CD4-positive, alpha-beta T cell treated with Interleukin-17A for 1 hour (primary cell): ENCODE results near the gene WFS1.

Experiments
- DNase-seq: peaks from one replicate; pipeline ENCODE4 v3.0.0-alpha.2; 2020

Gene WFS1

DNA sequence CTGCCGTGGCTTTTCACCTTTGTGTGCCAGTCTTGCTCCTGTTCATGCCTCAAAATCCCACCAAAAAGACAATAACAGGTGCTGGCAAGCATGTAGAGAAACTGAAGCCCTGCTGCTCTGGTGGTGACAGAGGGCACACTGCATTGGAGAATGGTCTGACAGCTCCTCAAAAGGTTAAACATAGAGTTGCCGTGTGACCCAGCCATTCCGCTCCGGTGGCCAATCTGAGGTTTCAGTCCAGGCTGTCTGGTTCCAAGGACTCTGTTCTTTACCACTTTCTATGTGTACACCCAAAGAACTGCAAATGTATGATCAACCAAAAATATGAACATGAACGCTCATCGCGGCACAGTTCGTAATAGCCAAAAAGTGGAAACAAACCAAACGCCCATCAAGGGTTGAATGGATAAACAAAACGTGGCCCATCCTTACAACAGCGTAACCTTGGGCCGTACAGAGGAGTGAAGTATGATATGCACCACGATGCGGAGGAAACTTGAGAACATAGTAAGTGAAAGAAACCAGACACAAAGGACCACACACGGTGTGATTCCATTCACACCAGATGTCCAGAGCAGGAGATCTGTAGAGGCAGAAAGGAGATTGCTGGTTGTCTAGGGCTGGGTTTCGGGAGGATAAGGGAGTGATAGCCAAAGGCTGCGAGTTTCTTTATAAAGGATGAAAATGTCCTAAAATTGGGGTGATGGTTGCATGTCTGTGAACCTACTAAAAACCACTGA is 33.6 kb upstream of the WFS1 start:
- DNase-seq: no peak

- no peak for DNase-seq
These were observed 32.7 kb upstream of the WFS1 start for GRCh38 chr4:6236816-6237390.

GRCh38 chr4:6239486-6239885 is 30.2 kb upstream of the WFS1 start:
- no peak for DNase-seq

DNA sequence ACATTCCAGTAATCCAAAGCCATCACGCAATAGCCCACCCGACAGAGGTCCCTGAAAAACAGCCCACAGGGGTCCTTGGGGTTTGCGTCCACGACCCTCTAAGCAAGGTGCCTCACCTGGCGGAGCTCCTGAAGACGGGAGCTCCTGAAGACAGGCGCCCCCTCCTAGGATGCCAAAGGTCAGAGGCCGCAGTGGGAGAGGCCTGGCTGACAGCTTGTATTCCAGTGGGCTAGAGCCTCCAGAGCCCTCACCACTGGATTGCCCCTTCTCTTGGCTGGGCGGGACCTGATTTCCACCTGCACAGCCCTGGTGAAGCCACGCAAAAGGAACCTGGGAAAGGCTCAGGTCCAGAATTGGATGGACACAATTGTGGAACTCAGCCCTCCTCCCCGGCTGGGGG is 29.7 kb upstream of the WFS1 start:
- no peak for DNase-seq

DNA sequence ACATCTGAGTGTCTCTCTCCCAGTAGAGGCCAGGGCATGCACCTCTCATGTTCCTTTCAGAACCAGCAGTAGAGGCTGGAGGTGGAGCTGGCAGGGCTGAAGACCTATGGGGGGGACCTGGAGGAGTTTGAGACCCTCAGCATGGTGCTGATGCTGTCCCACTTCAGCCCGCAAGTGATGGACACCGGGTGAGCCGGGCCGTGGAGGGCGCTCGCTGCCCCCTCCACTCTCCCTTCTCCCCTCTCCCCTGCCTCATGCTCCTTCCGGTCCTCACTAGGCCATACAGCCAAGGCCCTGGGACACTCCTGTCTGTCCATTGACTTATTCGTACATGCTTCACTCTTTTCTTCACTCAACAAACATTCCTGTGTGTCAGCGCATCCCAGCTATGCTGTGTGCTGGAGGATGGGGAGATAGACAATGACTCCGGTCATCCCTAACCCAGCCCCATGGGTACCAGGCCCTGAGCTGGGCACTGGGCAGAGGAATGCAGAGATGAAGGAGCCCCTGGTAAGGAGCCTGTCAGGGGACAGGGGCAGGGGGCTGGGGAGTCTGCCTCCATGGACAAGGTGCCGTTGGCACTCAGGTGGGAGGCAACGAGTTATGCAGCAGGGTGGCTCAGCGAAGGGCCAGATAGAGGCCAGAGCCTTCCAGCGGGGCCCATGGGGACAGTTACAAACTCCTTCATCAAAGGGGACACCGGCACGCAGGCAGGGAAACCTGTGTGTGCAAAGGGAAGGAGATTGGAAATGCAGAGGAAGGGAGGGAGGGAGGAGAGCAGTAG is 28.4 kb upstream of the WFS1 start:
- DNase-seq: no peak

DNA sequence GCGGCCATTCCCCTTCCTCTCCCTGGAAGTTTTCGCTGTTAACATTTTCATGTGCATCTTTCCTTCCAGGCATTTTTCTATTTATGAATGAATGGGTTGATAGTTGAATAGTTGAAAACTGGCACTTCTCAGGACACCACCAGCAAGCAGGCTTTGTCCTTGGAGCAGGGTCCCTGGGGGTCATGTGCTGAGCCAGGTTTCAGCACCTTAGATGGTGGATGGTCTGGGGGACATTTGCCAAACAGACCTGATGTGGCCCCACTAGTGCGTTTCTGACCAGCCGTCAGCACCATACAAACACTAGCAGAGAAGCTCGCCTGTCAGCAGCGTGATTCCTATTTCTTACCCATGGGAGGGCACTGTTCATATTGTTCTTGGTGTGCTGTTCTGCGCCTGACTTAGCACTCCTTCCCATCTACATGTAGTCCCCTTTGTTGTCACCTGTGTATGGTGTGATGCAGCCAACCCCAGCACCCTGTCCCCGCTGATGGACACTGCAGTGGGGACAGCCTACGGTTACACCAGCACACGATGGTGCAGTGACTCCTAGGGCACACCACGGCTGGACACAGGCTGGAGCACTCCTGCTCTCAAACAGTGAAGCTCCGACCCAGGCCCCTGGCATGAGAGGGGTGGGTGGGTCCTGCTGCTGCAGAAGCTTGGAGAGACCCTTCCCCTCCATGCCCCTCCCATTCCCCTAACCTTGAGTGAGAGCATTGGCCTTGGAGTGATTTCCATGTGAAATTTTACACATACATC is 27.2 kb upstream of the WFS1 start:
- DNase-seq: no peak

DNA sequence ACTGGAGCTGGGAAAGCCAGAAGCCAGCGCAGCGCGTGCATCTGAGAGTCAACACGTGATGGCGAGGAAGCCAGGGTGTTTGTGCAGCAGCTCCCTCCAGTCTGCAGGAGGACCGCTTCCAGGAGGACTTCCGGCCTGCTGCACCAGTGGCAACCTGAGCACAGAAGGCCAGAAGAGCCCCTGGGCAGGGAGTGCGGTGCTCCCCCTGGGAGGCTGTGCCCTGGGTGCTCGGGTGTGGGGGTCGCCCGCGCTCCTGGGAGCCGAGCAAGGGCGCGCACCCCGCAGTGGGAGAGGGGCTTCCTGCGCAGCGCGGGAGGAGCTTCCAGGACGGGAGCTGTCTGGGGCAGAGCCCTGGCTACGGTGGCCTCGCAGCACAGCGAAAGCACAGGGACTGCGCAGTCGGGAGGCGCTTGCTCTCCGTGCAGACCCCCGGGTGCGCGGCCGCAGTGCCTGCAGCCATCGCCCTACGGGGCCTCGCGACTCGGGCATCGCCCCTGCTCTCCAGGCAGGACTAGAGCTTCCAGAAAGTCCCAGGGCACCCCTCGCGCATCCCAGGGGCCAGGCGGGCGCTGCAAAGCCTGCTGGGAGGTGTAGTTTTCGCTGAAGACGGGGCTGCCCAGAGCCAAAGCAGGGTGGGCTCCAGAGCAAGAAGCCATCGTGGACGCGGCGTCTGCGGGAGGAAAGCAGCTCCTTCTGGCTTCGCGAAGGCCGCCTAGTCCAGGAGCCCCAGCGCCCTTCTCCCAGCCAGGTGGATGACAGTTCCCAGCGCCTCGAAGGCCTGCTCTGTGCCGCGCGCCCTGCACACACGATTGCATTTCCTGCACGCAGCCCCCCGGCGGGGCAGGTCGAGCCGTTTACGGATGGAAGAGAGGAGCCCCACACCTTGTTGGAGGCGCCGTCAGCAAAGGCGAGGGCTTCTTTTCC is 24.1 kb upstream of the WFS1 start:
- no peak for DNase-seq

DNA sequence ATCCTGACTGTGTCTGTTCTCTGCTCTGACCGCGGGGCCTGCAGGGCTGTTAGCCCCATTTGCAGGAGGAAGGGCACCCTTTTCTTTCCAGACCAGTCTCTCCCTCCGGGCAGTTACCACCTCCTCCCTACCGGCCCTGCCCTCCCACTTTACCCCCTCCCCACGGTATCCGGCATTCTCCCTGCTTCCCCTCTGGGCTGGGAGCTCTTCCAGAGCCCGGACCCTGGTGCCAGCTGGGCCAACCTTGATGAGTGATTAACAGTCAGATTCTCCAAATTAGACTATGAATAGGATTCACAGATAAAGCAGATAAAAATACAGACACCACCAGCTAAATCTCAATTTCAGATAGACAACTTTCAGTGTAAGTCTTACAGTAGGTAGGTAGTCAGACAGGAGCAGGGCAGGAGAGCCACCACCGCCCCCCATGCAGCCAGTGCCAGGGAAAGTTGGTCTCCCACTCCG is 23.4 kb upstream of the WFS1 start:
- DNase-seq: no peak

- DNase-seq: no peak
These were observed 21.3 kb upstream of the WFS1 start for GRCh38 chr4:6248394-6248793.

DNA sequence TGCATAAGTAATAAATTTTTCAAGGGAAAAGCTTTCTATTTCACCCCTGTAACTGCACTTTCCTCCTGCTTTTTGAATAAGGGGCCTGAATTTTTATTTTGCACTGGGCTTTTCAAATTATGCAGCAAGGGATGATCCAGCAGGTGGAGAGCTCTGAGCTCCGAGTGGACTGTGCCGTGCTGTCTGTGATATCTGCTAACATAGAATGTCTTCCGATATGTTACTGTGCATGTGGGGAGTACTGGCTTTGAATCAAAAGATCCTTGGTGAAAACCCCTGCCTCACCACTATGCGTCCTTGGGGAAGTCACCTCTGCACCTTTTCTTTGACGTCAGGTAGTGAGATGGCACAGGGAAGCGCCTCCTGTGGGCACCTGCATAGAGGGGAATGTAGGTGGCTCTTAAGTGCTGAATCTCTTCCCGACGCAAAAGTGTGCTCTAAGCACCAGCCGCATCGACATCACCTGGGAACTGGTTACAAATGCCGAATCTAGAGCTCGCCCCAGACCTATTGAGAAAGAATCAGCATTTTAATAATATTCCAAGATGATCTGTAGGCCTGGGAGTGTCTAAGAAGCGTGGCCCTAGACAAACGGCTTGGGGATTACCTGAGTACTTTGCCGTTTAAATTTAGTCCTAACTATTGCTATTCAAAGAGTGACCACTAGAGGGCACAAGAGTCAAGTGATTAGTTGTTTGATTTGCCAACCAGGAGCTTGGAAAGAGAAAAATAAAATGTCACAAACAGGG is 19.2 kb upstream of the WFS1 start:
- peak; percentile 80 for DNase-seq

DNA sequence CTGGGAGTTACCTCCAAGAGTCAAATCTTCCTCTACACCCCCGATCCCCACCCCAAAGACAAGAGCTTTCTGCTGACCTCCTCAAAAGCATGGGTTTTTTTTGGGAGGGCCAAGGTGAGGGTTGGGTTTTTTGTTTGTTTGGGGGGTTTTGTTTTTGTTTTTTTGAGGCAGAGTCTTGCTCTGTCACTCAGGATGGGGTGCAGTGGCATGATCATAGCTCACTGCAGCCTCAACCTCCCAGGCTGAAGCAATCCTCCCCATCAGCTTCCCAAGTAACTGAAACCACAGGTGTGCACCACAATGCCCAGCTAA is 18.7 kb upstream of the WFS1 start:
- no peak for DNase-seq

- no peak for DNase-seq
These were observed 18.3 kb upstream of the WFS1 start for GRCh38 chr4:6251365-6251764.

GRCh38 chr4:6252051-6252450 is 17.6 kb upstream of the WFS1 start:
- DNase-seq: no peak

DNA sequence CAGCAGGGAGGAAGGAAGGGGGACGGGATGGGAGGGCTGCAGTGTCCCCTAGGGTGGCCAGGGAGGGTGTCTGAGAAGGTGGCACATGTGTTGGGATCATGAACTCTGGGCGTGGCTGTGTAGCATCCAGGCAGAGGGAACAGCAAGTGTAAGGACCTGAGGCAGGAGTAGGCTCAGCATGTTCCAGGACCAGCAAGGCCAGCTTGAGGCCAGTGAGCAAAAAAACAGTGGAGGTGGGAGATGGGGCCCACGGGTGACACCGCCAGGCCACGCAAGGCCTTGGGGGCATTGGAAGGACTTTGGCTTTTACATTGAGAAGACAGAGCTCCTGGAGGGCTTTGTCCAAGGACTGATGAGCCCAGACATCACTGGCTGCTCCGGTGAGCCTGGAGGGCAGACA is 16.5 kb upstream of the WFS1 start:
- DNase-seq: no peak

DNA sequence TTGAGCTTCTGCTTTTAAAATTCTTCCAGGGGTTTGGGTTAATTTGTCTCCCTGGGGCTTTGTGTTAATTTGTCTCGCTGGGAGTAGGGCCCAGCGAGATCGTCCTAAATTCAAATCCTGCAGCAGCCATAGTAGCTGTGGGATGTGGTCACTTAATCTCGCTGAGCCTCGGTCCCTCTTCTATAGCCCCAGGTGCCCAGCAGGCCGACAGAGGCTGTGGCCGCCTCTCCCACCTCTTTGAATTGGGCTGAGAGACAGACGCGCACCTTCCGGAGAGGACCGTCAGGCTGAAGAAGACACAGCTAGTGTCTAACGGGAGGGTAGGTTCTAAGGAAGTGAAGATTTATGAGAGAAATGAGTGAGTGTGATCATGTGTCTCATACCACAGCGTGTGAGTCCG is 15.7 kb upstream of the WFS1 start:
- DNase-seq: no peak

- no peak for DNase-seq
These were observed 13.5 kb upstream of the WFS1 start for GRCh38 chr4:6256141-6256540.

DNA sequence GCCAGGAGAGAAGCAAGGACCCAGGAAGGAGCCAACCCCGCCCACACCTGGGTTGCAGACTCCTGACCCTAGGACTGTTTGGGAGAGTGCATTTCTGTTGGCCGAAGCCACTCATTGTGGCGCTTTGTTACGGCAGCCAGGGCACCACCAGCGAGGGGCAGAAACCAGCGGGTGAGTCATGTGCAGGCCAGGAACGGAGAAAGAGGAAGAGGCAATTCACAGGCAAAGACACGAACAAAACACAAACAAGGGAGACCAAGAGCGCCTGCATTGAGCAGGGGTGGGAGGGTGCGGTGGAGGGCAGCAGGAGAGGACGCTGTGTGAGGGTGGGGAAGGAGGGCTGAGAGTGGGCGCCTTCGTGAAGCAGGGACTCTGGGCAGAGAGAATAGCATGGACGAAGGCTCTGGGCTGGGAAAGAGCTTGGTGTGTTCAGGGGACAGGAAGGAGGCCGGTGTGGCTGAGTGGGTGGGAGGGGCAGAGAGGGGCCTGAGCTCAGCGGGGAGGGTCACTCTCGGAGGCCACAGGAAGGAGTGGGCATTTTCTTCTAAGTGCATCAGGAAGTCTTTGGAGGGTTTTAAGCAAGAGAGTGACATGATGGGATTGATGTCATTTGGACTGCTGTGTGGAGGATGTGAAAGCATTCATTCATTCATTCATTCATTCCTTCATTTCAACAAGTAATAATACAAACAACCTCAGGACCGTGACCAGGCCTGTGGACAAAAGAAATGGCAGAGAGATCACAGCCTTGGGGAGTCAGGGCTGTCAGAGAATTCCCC is 12.2 kb upstream of the WFS1 start:
- DNase-seq: no peak

- no peak for DNase-seq
These were observed 11.7 kb upstream of the WFS1 start for GRCh38 chr4:6258026-6258360.

- DNase-seq: no peak
These were observed 10.9 kb upstream of the WFS1 start for GRCh38 chr4:6258741-6259140.

- DNase-seq: no peak
These were observed 9.8 kb upstream of the WFS1 start for GRCh38 chr4:6259886-6260285.

DNA sequence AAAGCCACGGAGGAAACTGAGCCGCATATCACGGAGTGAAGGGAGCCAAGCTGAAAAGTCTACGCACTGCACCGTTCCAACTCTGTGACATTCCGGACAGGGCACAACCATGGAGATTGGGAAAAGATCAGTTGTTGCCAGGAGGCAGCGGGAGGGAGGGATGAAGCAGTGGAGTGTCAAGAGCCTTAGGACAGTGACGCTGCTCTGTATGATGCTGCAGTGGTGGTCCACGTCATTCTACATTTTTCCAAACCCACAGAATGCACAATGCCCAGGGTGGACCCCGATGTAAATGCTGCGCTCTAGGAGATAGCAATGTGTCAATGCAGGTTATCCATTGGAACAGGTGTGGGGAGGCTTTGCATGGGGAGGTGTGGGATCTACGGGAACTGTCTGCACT is 7.5 kb upstream of the WFS1 start:
- no peak for DNase-seq
